Mucosa of descending colon (tissue), 3 donors: Measurements from ENCODE around the gene SLC49A3. TPM values are rescaled to one million over a fixed set of nuclear protein-coding genes. Genes with fewer than 3 reads are reported as not detected.

Source experiments
- ATAC-seq: fragments of 200-7000 bp; cut with Tn5 transposase; one replicate; pipeline ENCODE4 v1.9.1; 2020; ENCODE audit warnings: mild to moderate bottlenecking, moderate library complexity
- DNase-seq, 3 donors: peaks; one replicate each; pipeline ENCODE4 v3.0.0-alpha.2; 2020
- H3K36me3 ChIP-seq: fragments of 200-600 bp; one replicate; pipeline ENCODE4 v1.8.0; 2021; ENCODE audit warnings: low read depth, mild to moderate bottlenecking
- H3K4me1 ChIP-seq: fragments of 200-600 bp; one replicate; pipeline ENCODE4 v1.8.0; 2021; ENCODE audit warnings: low read depth, mild to moderate bottlenecking
- H3K4me3 ChIP-seq: fragments of 200-600 bp; one replicate; pipeline ENCODE4 v1.8.0; 2021; ENCODE audit warnings: mild to moderate bottlenecking
- H3K9me3 ChIP-seq: fragments of 200-600 bp; one replicate; pipeline ENCODE4 v1.8.0; 2021; ENCODE audit warnings: mild to moderate bottlenecking
- CTCF ChIP-seq: fragments of 200-600 bp; IDR thresholded peaks from one replicate; pipeline ENCODE4 v1.8.0; 2022; ENCODE audit warnings: antibody characterized with exemption, mild to moderate bottlenecking
- intact Hi-C, 2 donors: fragments of 100-400 bp; cut with DNase I in 1 of 2; cut with micrococcal nuclease in 1 of 2; formaldehyde crosslinking; loops; one replicate each; pipeline versions ENCODE4 v1.11.0 to v1.11.1; 2022; cut with DNase I, micrococcal nuclease
- total RNA-seq, 3 donors: library from RNA; stranded (reverse); fragmentation: NEBNext Ultra II Directional in 2 of 3; extraction: Animal tissue kit (Norgen Biotek cat#: 25700) in 2 of 3; gene quantifications; one replicate each; pipeline versions ENCODE4 v1.2.1 to v1.2.4, GENCODE V29; 2021 to 2023
- donor health status: DM: no; HTN: no; CAD: no; lungs with moderate emphysema.
- donor health status: DM: no; HTN: no; CAD: no.
- donor health status: DM: no; HTN: yes; CAD: no.

SLC49A3 gene
- total RNA-seq, 3 donors from 2014 or later, result 9.9 to 14.1 (median 11.5) TPM

DNA sequence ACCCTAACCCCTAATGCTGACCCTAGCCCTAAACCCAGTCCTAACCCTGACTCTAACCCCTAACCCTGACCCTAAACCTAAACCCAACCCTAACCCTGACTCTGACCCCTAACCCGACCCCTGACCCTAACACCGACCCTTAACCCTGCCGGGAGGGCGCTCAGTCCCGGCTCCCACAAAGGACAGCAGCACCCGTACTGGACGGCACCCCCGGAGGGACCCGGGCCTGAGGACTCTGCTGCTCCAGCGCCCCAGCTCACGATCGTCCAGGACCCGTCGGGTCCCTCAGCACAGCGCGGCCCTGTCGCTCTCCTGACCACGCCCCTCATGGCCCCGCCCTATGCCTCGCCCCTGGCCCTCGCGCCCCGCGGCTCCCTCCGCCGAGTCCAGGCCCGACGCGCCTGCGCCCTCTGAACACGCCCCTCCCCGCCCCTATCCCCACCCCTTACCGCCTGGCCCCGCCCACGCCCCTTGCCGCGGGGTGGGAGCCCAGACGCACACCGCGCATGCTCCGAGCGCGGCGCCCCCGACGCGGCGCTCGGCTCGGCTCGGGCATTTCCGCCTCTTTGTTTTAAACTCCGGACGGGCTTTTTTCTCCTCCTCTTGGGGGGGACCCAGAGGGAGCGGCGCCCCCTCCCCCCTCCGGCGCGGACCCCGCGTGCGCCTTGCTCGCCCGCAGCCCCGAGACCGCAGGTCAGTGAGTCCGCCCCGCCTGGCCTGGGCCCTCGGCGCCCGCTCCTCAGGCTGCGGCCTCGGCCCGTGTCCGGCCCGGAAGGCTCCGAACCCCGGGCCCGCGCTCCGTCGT lies 16.5 kb upstream of the SLC49A3 start, which contains the start of gene PCGF3:
Gene PCGF3 (plus strand): TSS at position 555 of the 805 bp plus-strand sequence. CDS start 27,849 bp downstream, outside the sequence.
- intact Hi-C loops, result no loop called here
- Histone ChIP-seq H3K4me1 (peaks cover 16% of the 10 kb centered on the region), H3K36me3 (no peaks in the 10 kb centered on the region)

DNA sequence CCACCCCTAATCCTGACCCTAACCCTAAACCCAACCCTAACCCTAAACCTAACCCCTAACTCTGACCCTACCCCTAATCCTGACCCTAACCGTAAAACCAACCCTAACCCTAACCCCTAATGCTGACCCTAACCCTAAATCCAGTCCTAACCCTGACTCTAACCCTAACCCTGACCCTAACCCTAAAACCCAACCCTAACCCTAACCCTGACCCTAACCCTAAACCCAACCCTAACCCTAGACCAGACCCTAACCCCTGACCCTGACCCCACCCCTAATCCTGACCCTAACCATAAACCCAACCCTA lies 16.0 kb upstream of the SLC49A3 start:
- no peak for TF ChIP-seq CTCF
- intact Hi-C loops, result no loop called here
- no peak for DNase-seq
- peaks cover 16% of the 10 kb centered on the region for H3K4me1 ChIP-seq
- H3K9me3 ChIP-seq, result no peaks in the 10 kb centered on the region
- H3K4me3 ChIP-seq, result no peak overlapping the region
- no peaks in the 10 kb centered on the region for H3K36me3 ChIP-seq
- ATAC-seq, result no peak

More for the DNA sequence above, 16.5 kb upstream of the SLC49A3 start, which contains the start of gene PCGF3:
- Histone ChIP-seq H3K4me3 (peak within 1 kb of the TSS; percentile 77), H3K9me3 (no peaks in the 10 kb centered on the region)
- ATAC-seq, result peak; percentile 97
- DNase-seq, result peak; percentile 98 to 99 (median 99)
- no peak for TF ChIP-seq CTCF

GRCh38 chr4:704198-704891 lies 15.4 kb upstream of the SLC49A3 start:
- intact Hi-C loops, result no loop called here
- H3K4me1 ChIP-seq, result peaks cover 16% of the 10 kb centered on the region
- H3K36me3 ChIP-seq, result no peaks in the 10 kb centered on the region
- no peak for DNase-seq
- no peaks in the 10 kb centered on the region for H3K9me3 ChIP-seq
- ATAC-seq, result no peak
- TF ChIP-seq CTCF, result no peak
- H3K4me3 ChIP-seq, result no peak overlapping the region

DNA sequence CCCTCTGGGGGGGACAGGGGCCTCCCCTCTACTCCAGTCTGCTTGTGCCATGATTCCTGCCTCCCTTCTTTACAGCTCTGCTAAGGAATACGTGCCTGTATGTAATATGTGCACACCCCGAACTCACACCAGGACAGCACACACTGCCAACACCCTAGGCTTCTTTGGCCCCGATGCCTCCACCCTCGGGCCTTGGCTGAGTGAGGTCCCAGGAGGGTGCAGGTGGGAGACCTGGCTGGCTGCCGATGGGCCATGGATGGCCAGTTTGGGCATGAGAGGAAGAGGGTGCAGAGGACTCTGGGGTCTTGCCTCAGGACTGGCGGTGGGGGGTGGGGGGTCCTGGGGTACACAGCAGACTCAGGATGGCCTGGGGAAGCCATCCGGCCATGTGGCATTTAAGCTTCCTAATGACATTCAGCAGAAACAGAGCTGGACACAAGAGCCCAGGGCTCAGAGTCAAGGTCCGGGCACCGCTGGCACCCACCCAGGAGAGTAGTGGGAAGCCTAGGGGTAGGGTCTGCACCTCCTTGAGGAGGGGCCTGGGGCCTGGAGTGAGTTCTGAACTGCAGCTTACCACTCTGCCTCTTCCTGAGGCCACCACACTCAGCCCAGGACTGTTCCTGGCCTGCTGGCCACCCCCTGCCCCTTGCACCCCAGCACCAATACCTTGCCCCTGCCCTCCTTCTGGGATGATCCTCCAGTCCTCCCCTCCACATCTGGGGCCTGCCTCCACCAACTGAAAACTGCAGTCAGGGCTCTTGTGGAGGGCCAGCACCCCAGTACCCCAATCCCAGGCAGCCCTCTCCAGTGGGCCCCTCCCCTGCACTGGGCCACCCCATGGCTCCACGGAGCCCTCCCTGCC lies 14.6 kb upstream of the SLC49A3 start:
- TF ChIP-seq CTCF, result no peak
- Histone ChIP-seq H3K4me3 (no peak overlapping the region), H3K9me3 (no peaks in the 10 kb centered on the region), H3K36me3 (no peaks in the 10 kb centered on the region), H3K4me1 (peaks cover 12% of the 10 kb centered on the region)
- intact Hi-C loops, result no loop called here
- DNase-seq (no peak), ATAC-seq (no peak)

DNA sequence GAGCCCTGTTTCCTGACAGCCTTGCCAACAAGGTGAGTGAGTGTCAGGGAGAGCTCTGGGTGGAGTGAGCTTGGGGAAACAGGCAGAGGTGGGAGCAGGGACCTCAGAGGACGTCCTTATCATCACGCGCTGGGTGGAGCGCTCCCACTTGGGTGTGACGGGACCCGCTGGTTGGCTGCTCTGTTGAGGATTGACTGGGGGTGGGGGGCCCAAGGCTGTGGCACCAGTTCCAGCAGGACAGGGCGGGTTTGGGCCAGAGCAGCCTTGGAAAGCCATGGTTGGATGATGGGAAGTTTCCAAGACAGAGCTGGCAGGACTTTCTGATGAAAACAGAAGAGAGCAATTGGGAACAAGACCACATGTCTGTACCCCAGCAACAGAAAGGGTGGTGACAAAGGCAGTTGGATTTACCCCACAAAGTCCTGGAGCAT lies 13.7 kb upstream of the SLC49A3 start:
- H3K36me3 ChIP-seq, result no peaks in the 10 kb centered on the region
- no peak overlapping the region for H3K4me3 ChIP-seq
- ATAC-seq, result no peak
- TF ChIP-seq CTCF, result no peak
- DNase-seq, result no peak
- no peaks in the 10 kb centered on the region for H3K9me3 ChIP-seq
- intact Hi-C loops, result no loop called here
- H3K4me1 ChIP-seq, result peaks cover 9% of the 10 kb centered on the region
